Calu3 (cell line): ENCODE measurements around the gene IDH3B. TPM values are rescaled to one million over a fixed set of nuclear protein-coding genes. Genes with fewer than 3 reads are reported as not detected.

Experiments used
- BruUV-seq: library from RNA; stranded (reverse); fragments of 400-500 nt; replicated peaks from 2 replicates; lab custom pipeline; 2021; lab: Mats Ljungman, UMichigan
- CTCF ChIA-PET: fragments of 300-600 bp; sonication (Branson Sonifier 250); formaldehyde crosslinking; loops from one replicate; lab custom pipeline; 2022; ENCODE audit warnings: antibody characterized with exemption; lab: Charles Lee
- DNase-seq: peaks from one replicate; pipeline ENCODE4 v3.0.0; 2022
- H3K27ac Mint-ChIP-seq: one replicate; pipeline ENCODE4 v1.8.0; 2022; ENCODE audit warnings: mixed read lengths; ENCODE audit not compliant: unreplicated experiment
- H3K27me3 Mint-ChIP-seq: one replicate; pipeline ENCODE4 v1.8.0; 2022; ENCODE audit warnings: mixed read lengths; ENCODE audit not compliant: unreplicated experiment
- H3K36me3 Mint-ChIP-seq: one replicate; pipeline ENCODE4 v1.8.0; 2022; ENCODE audit warnings: mild to moderate bottlenecking, moderate library complexity, mixed read lengths; ENCODE audit not compliant: insufficient read depth, unreplicated experiment
- H3K4me1 Mint-ChIP-seq: one replicate; pipeline ENCODE4 v1.8.0; 2022; ENCODE audit warnings: mild to moderate bottlenecking, low read depth, mixed read lengths; ENCODE audit not compliant: unreplicated experiment
- H3K4me3 Mint-ChIP-seq: one replicate; pipeline ENCODE4 v1.8.0; 2022; ENCODE audit warnings: mild to moderate bottlenecking, low read depth, moderate library complexity, mixed read lengths; ENCODE audit not compliant: unreplicated experiment
- H3K9me3 Mint-ChIP-seq: one replicate; pipeline ENCODE4 v1.8.0; 2022; ENCODE audit warnings: low read depth, mixed read lengths; ENCODE audit not compliant: unreplicated experiment
- intact Hi-C: fragments of 100-400 bp; cut with micrococcal nuclease; formaldehyde crosslinking; loops from one replicate; pipeline ENCODE4 v1.10.0; 2022; ENCODE audit not compliant: unreplicated experiment
- total RNA-seq: library from RNA; stranded (reverse); gene quantifications from 2 replicates; pipeline ENCODE4 v1.2.3, GENCODE V29; 2022
- TF ChIP-seq, protein P1 (sequence below): fragments of 200-600 bp; IDR thresholded peaks from one replicate; pipeline ENCODE4 v1.8.0; 2022; ENCODE audit warnings: antibody characterized with exemption; ENCODE audit not compliant: unreplicated experiment

Gene IDH3B
- total RNA-seq, 1 experiment from 2014 or later = 73.6 TPM

- Mint-ChIP-seq H3K9me3 (no peaks in the 10 kb centered on the region), H3K27me3 (peaks cover 59% of the 10 kb centered on the region), H3K4me3 (no peak overlapping the region), H3K4me1 (no peaks in the 10 kb centered on the region), H3K36me3 (no peaks in the 10 kb centered on the region), H3K27ac (no peak overlapping the region)
- CTCF ChIA-PET = no interaction called here
- intact Hi-C loops = no loop called here
- BruUV-seq = no TSS peak
- DNase-seq = no peak
- TF ChIP-seq, protein P1, sequence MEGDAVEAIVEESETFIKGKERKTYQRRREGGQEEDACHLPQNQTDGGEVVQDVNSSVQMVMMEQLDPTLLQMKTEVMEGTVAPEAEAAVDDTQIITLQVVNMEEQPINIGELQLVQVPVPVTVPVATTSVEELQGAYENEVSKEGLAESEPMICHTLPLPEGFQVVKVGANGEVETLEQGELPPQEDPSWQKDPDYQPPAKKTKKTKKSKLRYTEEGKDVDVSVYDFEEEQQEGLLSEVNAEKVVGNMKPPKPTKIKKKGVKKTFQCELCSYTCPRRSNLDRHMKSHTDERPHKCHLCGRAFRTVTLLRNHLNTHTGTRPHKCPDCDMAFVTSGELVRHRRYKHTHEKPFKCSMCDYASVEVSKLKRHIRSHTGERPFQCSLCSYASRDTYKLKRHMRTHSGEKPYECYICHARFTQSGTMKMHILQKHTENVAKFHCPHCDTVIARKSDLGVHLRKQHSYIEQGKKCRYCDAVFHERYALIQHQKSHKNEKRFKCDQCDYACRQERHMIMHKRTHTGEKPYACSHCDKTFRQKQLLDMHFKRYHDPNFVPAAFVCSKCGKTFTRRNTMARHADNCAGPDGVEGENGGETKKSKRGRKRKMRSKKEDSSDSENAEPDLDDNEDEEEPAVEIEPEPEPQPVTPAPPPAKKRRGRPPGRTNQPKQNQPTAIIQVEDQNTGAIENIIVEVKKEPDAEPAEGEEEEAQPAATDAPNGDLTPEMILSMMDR = no peak
These were observed 39.9 kb upstream of the IDH3B start for GRCh38 chr20:2703716-2704475.

DNA sequence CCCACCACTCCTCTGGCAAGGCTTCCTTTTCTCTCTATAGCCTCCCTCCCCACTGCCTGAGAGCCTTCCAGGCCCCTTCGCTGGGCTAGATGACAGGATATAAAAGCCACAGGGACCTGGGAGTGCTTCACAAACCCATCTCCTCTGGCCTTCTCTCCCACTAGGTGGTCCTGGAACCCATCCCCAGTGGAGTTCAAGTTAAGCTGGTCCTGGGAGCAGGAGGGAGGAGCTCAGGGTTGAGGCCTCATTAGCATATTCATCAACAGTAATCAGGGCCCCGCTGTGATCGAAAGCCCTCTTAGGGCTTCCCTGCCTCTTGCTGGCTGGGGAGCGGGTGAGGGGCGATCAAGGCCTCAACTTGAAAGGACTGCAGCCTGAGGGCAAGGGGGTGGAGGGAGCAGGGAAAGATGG, 37.7 kb upstream of the IDH3B start:
- Mint-ChIP-seq H3K27me3 (peaks cover 57% of the 10 kb centered on the region), H3K27ac (no peak overlapping the region), H3K36me3 (no peaks in the 10 kb centered on the region), H3K9me3 (no peaks in the 10 kb centered on the region), H3K4me1 (no peaks in the 10 kb centered on the region), H3K4me3 (no peak overlapping the region)
- CTCF ChIA-PET = no interaction called here
- intact Hi-C loops = no loop called here
- TF ChIP-seq, protein P1 = no peak
- BruUV-seq = no TSS peak
- DNase-seq = no peak

DNA sequence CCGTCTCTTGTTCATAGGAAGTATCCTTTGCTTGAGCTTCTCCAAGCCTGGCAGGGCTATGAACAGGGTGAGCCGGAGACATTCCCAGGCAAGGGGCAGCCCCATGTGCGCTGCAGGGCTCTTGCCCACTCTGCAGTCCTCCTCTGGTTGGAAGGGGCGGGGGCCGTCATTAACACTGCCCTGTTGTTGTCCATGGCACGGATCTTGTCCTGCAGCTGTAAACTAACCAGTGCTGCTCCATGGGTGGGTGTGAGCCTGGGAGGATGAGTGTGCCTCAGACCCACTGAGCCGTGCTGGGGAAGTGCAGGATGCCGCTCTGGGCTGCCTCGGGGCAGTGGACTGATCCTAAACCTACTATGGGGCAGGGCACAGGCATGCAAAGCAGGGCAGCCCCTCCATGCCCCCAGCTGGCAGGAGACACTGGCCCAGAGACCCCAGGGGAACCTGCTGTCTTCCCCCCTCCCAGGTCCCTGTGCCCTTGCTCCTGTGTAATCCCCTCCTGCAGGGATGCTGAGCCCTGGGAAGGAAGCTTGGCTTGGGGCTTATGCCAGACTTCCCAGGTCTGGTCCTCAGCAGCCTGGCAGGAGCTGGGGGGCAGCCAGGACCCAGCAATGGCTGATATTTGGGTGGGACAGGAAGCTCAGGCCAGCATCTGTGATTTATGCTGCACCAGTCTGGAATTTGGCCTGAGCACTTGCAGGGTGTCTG, 37.1 kb upstream of the IDH3B start:
- H3K27me3 Mint-ChIP-seq = peaks cover 57% of the 10 kb centered on the region
- no peaks in the 10 kb centered on the region for H3K9me3 Mint-ChIP-seq
- TF ChIP-seq, protein P1 = no peak
- H3K4me1 Mint-ChIP-seq = no peaks in the 10 kb centered on the region
- no peak overlapping the region for H3K27ac Mint-ChIP-seq
- DNase-seq = no peak
- H3K4me3 Mint-ChIP-seq = no peak overlapping the region
- intact Hi-C loops = no loop called here
- BruUV-seq = no TSS peak
- CTCF ChIA-PET = no interaction called here
- H3K36me3 Mint-ChIP-seq = no peaks in the 10 kb centered on the region

DNA sequence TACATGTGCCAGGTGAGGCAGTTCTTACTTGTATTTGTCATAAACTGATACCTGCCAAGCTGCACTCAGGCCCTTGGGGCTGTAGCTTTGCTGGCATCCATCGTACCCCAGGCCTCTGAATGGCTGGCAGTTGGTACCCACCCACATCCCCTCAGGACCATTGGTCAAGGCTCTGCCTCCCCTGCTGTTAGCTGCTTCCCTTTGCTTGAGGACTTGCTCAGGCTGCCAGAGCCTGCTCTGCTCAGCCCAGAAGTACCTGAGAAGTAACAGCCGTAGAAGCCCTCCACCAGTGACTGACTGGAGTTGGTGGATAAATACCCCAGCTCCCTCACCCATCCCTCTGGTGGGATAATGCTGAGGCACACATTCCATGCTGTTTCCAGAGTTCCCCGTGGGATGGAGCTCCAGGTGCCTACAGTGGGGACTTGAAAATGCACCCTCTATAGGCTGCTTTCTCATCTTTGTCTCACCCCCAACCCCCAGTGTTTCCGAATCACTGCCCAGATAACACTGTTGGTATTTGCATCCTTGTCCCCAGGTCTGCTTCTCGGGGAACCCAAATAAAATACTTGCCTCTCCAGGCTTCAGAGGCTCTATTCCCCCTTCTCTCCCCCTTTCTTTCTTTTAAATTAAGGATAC, 35.9 kb upstream of the IDH3B start:
- H3K4me1 Mint-ChIP-seq = no peaks in the 10 kb centered on the region
- no peak for DNase-seq
- peaks cover 61% of the 10 kb centered on the region for H3K27me3 Mint-ChIP-seq
- no peaks in the 10 kb centered on the region for H3K36me3 Mint-ChIP-seq
- intact Hi-C loops = no loop called here
- CTCF ChIA-PET = no interaction called here
- H3K4me3 Mint-ChIP-seq = no peak overlapping the region
- H3K27ac Mint-ChIP-seq = no peak overlapping the region
- TF ChIP-seq, protein P1 = no peak
- no peaks in the 10 kb centered on the region for H3K9me3 Mint-ChIP-seq
- no TSS peak for BruUV-seq
